K562 (cell line): ENCODE measurements around the gene MLN. TPM values are rescaled to one million over a fixed set of nuclear protein-coding genes. Genes with fewer than 3 reads are reported as not detected.

Source experiments
- ATAC-seq: fragments of 200-7000 bp; cut with Tn5 transposase; 3 replicates; pipeline ENCODE4 v1.9.1; 2020; ENCODE audit warnings: moderate library complexity
- BruUV-seq: library from RNA; stranded (reverse); fragments of 400-500 nt; replicated peaks from 2 replicates; lab custom pipeline; 2021; lab: Mats Ljungman, UMichigan
- CTCF ChIA-PET: fragments of 300-600 bp; formaldehyde crosslinking; extraction: SDS; loops from one replicate; lab custom pipeline; 2021; ENCODE audit warnings: low intra/inter-chr PET ratio; lab: Yijun Ruan, JAX
- POLR2A ChIA-PET: fragments of 300-600, 350-650 bp; sonication (Branson Sonifier 250); formaldehyde crosslinking; extraction: SDS; loops from one replicate; lab custom pipeline; 2021; ENCODE audit warnings: antibody characterized with exemption, inconsistent platforms; lab: Yijun Ruan, JAX
- DNase-seq, 4 experiments: peaks; one replicate each; pipeline versions ENCODE4 v3.0.0 to v3.0.0-alpha.2; 2011 to 2018; ENCODE audit warnings: low spot score in 3 of 4, mixed read lengths in 3 of 4; ENCODE audit errors: extremely low read depth in 1 of 4
- FAIRE-seq: peaks from 2 replicates; lab custom pipeline; 2011; peaks lifted over from hg19 to GRCh38; lab: Jason Lieb, UNC
- H2AFZ ChIP-seq: 2 replicates; pipeline ENCODE4 v1.6.0; 2011; ENCODE audit warnings: low read depth, low read length, control low read depth, inconsistent platforms
- H3K27ac ChIP-seq: fragments of 200-600 bp; 3 replicates; pipeline ENCODE4 v1.8.0; 2011; ENCODE audit warnings: low read depth, mild to moderate bottlenecking, control low read depth, inconsistent platforms, low read length, moderate library complexity, mixed read lengths; ENCODE audit errors: extremely low read depth
- H3K27me3 ChIP-seq, 2 experiments: fragments of 300-600 bp in 1 of 2; 2 replicates in 1 of 2; 3 replicates in 1 of 2; pipeline versions ENCODE4 v1.6.0 to v1.8.0; 2011; ENCODE audit warnings: inconsistent platforms in 2 of 2, low read length in 2 of 2, mild to moderate bottlenecking in 1 of 2, mixed read lengths in 1 of 2, moderate library complexity in 1 of 2; ENCODE audit not compliant: control insufficient read depth in 2 of 2, insufficient read depth in 2 of 2
- H3K36me3 ChIP-seq: fragments of 300-600 bp; 3 replicates; pipeline ENCODE4 v1.8.0; 2011; ENCODE audit warnings: mild to moderate bottlenecking, low read length, inconsistent platforms; ENCODE audit not compliant: control insufficient read depth, insufficient read depth
- H3K4me1 ChIP-seq, 2 experiments: fragments of 200-600 bp in 1 of 2; replicated peaks in 1 of 2; 2 replicates in 1 of 2; 3 replicates in 1 of 2; pipeline versions ENCODE4 v1.5.1 to v1.8.0; 2011; ENCODE audit warnings: inconsistent platforms in 2 of 2, low read length in 2 of 2, mild to moderate bottlenecking in 1 of 2, mixed read lengths in 1 of 2, moderate library complexity in 1 of 2; ENCODE audit not compliant: control insufficient read depth in 2 of 2, insufficient read depth in 2 of 2
- H3K4me2 ChIP-seq: 2 replicates; pipeline ENCODE4 v1.6.1; 2011; ENCODE audit warnings: low read length, control low read depth, inconsistent platforms, mixed read lengths; ENCODE audit not compliant: insufficient read depth
- H3K4me3 ChIP-seq: fragments of 200-600 bp; sonication (generic), shearing (Covaris generic); 2 replicates; pipeline ENCODE4 v1.5.1; 2016; ENCODE audit warnings: control low read depth, inconsistent platforms
- H3K79me2 ChIP-seq: fragments of 200-600 bp; 3 replicates; pipeline ENCODE4 v1.8.0; 2011; ENCODE audit warnings: low read length, inconsistent platforms; ENCODE audit not compliant: control insufficient read depth, insufficient read depth
- H3K9ac ChIP-seq, 2 experiments: 2 replicates each; pipeline versions ENCODE4 v1.6.0 to v1.6.1; 2011; ENCODE audit warnings: low read depth in 2 of 2, low read length in 2 of 2, control low read depth in 1 of 2, inconsistent platforms in 1 of 2, mild to moderate bottlenecking in 1 of 2, mixed read lengths in 1 of 2; ENCODE audit not compliant: insufficient read depth in 1 of 2
- H3K9me1 ChIP-seq: one replicate; pipeline ENCODE4 v1.6.0; 2011; ENCODE audit warnings: inconsistent platforms, mild to moderate bottlenecking, low read length, moderate library complexity; ENCODE audit not compliant: control insufficient read depth, insufficient read depth
- H3K9me3 ChIP-seq: replicated peaks from 2 replicates; pipeline ENCODE4 v1.5.1; 2011; ENCODE audit warnings: low read depth, low read length, inconsistent platforms; ENCODE audit not compliant: control insufficient read depth, insufficient read depth
- H4K20me1 ChIP-seq: replicated peaks from 2 replicates; pipeline ENCODE4 v1.6.1; 2011; ENCODE audit warnings: low read length, inconsistent platforms, mixed read lengths; ENCODE audit not compliant: control insufficient read depth, insufficient read depth
- CTBP1 ChIP-seq: fragments of 450-650 bp; IDR thresholded peaks from 2 replicates; pipeline ENCODE4 v1.6.1; 2016; ENCODE audit warnings: borderline replicate concordance
- HMGN3 ChIP-seq: IDR thresholded peaks from 2 replicates; pipeline ENCODE4 v1.6.1; 2011; ENCODE audit warnings: borderline replicate concordance, low read depth, mild to moderate bottlenecking, mixed read lengths, low read length; ENCODE audit not compliant: insufficient read length; ENCODE audit errors: extremely low read depth
- POLR3A ChIP-seq: IDR thresholded peaks from 2 replicates; pipeline ENCODE4 v1.6.1; 2011; ENCODE audit warnings: borderline replicate concordance, mild to moderate bottlenecking, moderate library complexity; ENCODE audit not compliant: insufficient read length, insufficient read depth; ENCODE audit errors: extremely low read depth
- XRCC3 ChIP-seq: fragments of 450-650 bp; IDR thresholded peaks from 2 replicates; pipeline ENCODE4 v1.6.1; 2017; ENCODE audit warnings: mild to moderate bottlenecking, moderate library complexity
- ZNF696 ChIP-seq: fragments of 250-450 bp; sonication (Bioruptor Pico); conservative IDR thresholded peaks from 2 replicates; pipeline ENCODE4 v1.4.0; 2020; ENCODE audit warnings: mild to moderate bottlenecking, moderate library complexity
- ZNF75A ChIP-seq: fragments of 450-650 bp; formaldehyde crosslinking; IDR thresholded peaks from 2 replicates; pipeline ENCODE4 v1.4.0; 2020; ENCODE audit warnings: mild to moderate bottlenecking
- WGBS: fragments of 100-300 bp; shearing (Covaris generic); methylation state at CpG from one replicate; pipeline ENCODE4 v1.1.6; 2016; ENCODE audit warnings: low coverage, mixed read lengths; ENCODE audit not compliant: insufficient coverage; ENCODE audit errors: missing lambda C conversion rate; 5-methylcytosine and 5-hydroxymethylcytosine counted together
- in situ Hi-C: fragments of 300-500 bp; cut with MboI; formaldehyde crosslinking; loops from 4 replicates; pipeline ENCODE4 v1.15.0; 2018; ENCODE audit warnings: inconsistent platforms, mixed read lengths
- intact Hi-C: fragments of 100-400 bp; cut with micrococcal nuclease; formaldehyde crosslinking; loops from 2 replicates; pipeline ENCODE4 v1.14.2; 2022
- polyA plus RNA-seq, 8 experiments: library from polyadenylated mRNA; depleted of rRNA in 4 of 8; stranded (reverse) in 5 of 8; unstranded in 3 of 8; fragments of >200 nt; fragmentation: Nextera tagmentation in 2 of 8; fragmentation: Illumina TruSeq in 1 of 8; extraction: Ambion mirVana in 2 of 8; extraction: Trizol in 1 of 8; gene quantifications; 2 replicates each; pipeline versions ENCODE4 v1.2.1 to v1.2.3, GENCODE V29; 2011 to 2014; ENCODE audit warnings: inconsistent platforms in 1 of 8, missing spikeins in 1 of 8
- total RNA-seq, 7 experiments: library from RNA; depleted of rRNA in 6 of 7; stranded (reverse); fragments of >200 nt in 6 of 7; fragmentation: Illumina TruSeq in 2 of 7; extraction: Trizol in 2 of 7; gene quantifications; 2 replicates each; pipeline versions ENCODE4 v1.2.1 to v1.2.3, GENCODE V29; 2011 to 2021; ENCODE audit warnings: low replicate concordance in 1 of 7
- TF ChIP-seq, protein P1 (sequence below): fragments of 450-650 bp; formaldehyde crosslinking; IDR thresholded peaks from 2 replicates; pipeline ENCODE4 v1.4.0; 2020; ENCODE audit warnings: mild to moderate bottlenecking, moderate library complexity
- TF ChIP-seq, protein P2 (sequence below): fragments of 450-650 bp; formaldehyde crosslinking; IDR thresholded peaks from 2 replicates; pipeline ENCODE4 v1.4.0; 2020; ENCODE audit warnings: mild to moderate bottlenecking, moderate library complexity
- TF ChIP-seq, protein P3 (sequence below): fragments of 450-650 bp; IDR thresholded peaks from 2 replicates; pipeline ENCODE4 v1.6.1; 2014; ENCODE audit warnings: low read depth, mild to moderate bottlenecking, moderate library complexity, borderline replicate concordance

The MLN gene
- total and polyA plus RNA-seq, 9 of the 15 experiments (the other 6 are each of a cell fraction or from before 2014, with no cell fraction given), result not detected

DNA sequence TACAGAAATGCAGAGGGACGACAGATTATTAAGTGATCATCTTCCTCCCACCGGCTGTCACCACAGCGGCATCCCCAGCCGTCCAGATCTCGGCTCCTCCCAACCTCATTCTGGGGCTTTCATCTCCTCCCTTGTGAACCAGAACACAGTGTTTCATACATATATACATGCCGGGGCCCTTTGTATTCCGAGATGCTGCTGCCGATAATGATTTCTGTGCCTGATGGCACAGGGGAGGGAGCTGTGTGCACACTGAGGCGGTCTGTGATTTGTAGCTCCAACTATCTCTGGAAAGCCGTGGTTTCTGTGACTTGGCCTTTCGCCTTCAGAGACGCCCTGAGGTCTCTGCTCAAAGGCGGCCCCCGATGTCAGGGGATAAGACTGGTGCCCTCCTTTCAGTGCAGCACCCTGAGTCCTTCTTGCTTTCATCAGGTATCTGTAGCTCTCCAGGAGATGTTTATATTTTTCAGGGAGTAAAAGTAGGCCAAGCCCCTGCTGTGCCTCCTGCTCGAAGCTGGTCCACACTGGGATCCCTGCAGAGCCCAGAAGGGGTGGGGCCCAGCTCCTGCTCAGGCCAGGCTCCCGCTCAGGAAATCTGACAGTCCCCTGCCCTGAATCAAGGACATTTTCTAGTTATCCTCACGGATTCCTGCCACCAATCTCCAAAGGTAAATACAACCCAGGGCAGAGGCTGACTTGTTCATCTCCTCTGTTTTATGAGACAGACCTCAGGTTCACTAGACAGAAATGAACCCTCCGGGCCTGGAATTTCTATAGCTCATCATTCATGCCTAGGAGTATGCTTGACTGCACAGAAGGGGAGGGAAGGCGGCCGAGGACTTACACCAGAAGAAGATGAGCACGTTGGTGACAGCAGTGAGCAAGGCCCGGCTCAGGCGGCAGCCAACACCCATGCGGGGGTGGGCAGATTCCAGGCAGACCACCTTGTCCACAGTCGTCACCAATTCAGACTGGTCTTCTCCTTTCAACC is 26.1 kb downstream of the MLN start:
- Histone ChIP-seq H3K4me1 (peaks cover 0 to 5% of the 10 kb centered on the region in 2 experiments; a peak in 1 of 5 replicates), H4K20me1 (0 out of 2 replicates have a peak, but pooled peaks cover 11% of the 10 kb centered on the region), H3K9me1 (no peaks in the 10 kb centered on the region), H2AFZ (no peak overlapping the region), H3K9me3 (no peaks in the 10 kb centered on the region), H3K9ac (no peak overlapping the region), H3K4me3 (no peak overlapping the region), H3K4me2 (no peak overlapping the region)
- intact Hi-C loops (no loop called here), in situ Hi-C loops (no loop called here)
- CTCF ChIA-PET, result interaction anchor here (0.6 kb wide), 1 partner anchor 273 kb away, joined by 4 read pairs; no protein-coding TSS in a partner anchor
- no TSS peak for BruUV-seq
- no peak for FAIRE-seq
- TF ChIP-seq, protein P1, sequence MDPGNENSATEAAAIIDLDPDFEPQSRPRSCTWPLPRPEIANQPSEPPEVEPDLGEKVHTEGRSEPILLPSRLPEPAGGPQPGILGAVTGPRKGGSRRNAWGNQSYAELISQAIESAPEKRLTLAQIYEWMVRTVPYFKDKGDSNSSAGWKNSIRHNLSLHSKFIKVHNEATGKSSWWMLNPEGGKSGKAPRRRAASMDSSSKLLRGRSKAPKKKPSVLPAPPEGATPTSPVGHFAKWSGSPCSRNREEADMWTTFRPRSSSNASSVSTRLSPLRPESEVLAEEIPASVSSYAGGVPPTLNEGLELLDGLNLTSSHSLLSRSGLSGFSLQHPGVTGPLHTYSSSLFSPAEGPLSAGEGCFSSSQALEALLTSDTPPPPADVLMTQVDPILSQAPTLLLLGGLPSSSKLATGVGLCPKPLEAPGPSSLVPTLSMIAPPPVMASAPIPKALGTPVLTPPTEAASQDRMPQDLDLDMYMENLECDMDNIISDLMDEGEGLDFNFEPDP, result no peak
- TF ChIP-seq ZNF696 (CRISPR knock-in tag) (no peak), CTBP1 (no peak), XRCC3 (no peak), POLR3A (no peak), HMGN3 (no peak), ZNF75A (CRISPR knock-in tag) (no peak)
- TF ChIP-seq, protein P2, sequence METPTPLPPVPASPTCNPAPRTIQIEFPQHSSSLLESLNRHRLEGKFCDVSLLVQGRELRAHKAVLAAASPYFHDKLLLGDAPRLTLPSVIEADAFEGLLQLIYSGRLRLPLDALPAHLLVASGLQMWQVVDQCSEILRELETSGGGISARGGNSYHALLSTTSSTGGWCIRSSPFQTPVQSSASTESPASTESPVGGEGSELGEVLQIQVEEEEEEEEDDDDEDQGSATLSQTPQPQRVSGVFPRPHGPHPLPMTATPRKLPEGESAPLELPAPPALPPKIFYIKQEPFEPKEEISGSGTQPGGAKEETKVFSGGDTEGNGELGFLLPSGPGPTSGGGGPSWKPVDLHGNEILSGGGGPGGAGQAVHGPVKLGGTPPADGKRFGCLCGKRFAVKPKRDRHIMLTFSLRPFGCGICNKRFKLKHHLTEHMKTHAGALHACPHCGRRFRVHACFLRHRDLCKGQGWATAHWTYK (CRISPR knock-in tag), result no peak
- TF ChIP-seq, protein P3, sequence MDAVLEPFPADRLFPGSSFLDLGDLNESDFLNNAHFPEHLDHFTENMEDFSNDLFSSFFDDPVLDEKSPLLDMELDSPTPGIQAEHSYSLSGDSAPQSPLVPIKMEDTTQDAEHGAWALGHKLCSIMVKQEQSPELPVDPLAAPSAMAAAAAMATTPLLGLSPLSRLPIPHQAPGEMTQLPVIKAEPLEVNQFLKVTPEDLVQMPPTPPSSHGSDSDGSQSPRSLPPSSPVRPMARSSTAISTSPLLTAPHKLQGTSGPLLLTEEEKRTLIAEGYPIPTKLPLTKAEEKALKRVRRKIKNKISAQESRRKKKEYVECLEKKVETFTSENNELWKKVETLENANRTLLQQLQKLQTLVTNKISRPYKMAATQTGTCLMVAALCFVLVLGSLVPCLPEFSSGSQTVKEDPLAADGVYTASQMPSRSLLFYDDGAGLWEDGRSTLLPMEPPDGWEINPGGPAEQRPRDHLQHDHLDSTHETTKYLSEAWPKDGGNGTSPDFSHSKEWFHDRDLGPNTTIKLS, result no peak
- TF ChIP-seq, all 486 proteins: peak for 0
- DNase-seq (no peak), ATAC-seq (no peak)
- POLR2A ChIA-PET, result interaction anchor here (0.6 to 7.0 kb wide), 6 partner anchors 7 to 359 kb away, joined by 3 to 36 read pairs (median 7); partner anchors contain the start of gene LEMD2
- 85% methylated on average over 24 of the region's 25 CpGs for WGBS
- H3K79me2 ChIP-seq, result no peaks in the 10 kb centered on the region
- H3K27ac ChIP-seq, result no peak overlapping the region
- H3K27me3 ChIP-seq, result no peaks in the 10 kb centered on the region
- peaks cover 87% of the 10 kb centered on the region; the same call in 2 of the 3 replicates for H3K36me3 ChIP-seq
